ENCODE results near the gene YY1AP1. TPM values are rescaled to one million over a fixed set of nuclear protein-coding genes. Genes with fewer than 3 reads are reported as not detected.
"Not testable (repeated sequence)": the region's sequence is repeated elsewhere in the genome, so short reads cannot be mapped to it uniquely, and the experiment has no call there.

The YY1AP1 gene, protein sequence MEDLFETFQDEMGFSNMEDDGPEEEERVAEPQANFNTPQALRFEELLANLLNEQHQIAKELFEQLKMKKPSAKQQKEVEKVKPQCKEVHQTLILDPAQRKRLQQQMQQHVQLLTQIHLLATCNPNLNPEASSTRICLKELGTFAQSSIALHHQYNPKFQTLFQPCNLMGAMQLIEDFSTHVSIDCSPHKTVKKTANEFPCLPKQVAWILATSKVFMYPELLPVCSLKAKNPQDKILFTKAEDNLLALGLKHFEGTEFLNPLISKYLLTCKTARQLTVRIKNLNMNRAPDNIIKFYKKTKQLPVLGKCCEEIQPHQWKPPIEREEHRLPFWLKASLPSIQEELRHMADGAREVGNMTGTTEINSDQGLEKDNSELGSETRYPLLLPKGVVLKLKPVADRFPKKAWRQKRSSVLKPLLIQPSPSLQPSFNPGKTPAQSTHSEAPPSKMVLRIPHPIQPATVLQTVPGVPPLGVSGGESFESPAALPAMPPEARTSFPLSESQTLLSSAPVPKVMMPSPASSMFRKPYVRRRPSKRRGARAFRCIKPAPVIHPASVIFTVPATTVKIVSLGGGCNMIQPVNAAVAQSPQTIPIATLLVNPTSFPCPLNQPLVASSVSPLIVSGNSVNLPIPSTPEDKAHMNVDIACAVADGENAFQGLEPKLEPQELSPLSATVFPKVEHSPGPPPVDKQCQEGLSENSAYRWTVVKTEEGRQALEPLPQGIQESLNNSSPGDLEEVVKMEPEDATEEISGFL
- 10 to 100 TPM; 66.8 to 67.0 TPM for total RNA-seq

GRCh38 chr1:155688324-155689080 lies at the start of gene YY1AP1:
Gene YY1AP1 (minus strand): TSS chr1:155688774. CDS start chr1:155680436, 8,338 bp downstream.
- H3K4me1 Mint-ChIP-seq: peaks cover 62% of the 10 kb centered on the region
- peak; percentile 91 for DNase-seq
- H3K4me3 Mint-ChIP-seq: peak within 1 kb of the TSS; percentile 97
- peaks cover 61% of the 10 kb centered on the region for H3K36me3 Mint-ChIP-seq
- H3K27ac Mint-ChIP-seq: peak within 1 kb of the TSS; percentile 97
- H3K9me3 Mint-ChIP-seq: no peaks in the 10 kb centered on the region
- H3K27me3 Mint-ChIP-seq: no peaks in the 10 kb centered on the region

DNA sequence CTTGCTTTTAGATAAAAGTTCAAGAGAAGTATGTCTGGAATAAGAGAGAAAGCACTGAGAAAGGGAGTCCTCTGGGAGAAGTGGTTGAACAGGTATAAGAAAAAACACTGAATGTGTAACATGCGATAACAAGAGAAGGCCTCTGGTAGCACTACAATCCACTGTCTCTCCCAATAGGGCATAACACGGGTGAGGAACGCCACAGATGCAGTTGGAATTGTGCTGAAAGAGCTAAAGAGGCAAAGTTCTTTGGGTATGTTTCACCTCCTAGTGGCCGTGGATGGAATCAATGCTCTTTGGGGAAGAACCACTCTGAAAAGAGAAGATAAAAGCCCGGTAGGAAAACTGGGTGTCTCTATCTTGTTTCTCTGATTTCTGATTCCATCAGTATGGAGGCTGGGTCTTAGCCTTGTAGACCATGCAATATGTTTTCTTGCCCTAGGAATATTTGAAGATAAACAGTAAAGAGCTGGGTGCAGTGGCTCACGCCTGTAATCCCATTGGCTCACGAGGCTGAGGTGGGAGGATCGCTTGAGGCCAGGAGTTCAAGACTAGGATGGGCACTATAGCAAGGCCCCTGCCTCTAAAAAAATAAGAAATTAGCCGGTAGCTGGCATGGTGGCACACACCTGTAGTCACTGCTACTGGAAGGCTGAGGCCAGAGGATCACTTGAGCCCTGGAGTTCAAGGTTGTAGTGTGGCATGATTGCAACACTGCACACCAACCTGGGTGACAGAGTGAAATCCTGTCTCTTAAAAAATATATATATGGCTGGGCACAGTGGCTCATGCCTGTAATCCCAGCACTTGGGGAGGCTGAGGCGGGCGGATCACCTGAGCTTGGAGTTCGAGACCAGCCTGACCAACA lies 40.7 kb upstream of the YY1AP1 start:
- Mint-ChIP-seq H3K36me3 (peaks cover 10% of the 10 kb centered on the region), H3K4me1 (no peaks in the 10 kb centered on the region), H3K4me3 (no peak overlapping the region), H3K27ac (no peak overlapping the region), H3K27me3 (no peaks in the 10 kb centered on the region), H3K9me3 (no peaks in the 10 kb centered on the region)
- DNase-seq: no peak

- Mint-ChIP-seq H3K9me3 (no peaks in the 10 kb centered on the region), H3K4me3 (no peak overlapping the region), H3K36me3 (peaks cover 12% of the 10 kb centered on the region), H3K27me3 (no peaks in the 10 kb centered on the region), H3K27ac (no peak overlapping the region), H3K4me1 (no peaks in the 10 kb centered on the region)
- DNase-seq: no peak
These were observed 36.6 kb upstream of the YY1AP1 start for GRCh38 chr1:155725142-155725541.

DNA sequence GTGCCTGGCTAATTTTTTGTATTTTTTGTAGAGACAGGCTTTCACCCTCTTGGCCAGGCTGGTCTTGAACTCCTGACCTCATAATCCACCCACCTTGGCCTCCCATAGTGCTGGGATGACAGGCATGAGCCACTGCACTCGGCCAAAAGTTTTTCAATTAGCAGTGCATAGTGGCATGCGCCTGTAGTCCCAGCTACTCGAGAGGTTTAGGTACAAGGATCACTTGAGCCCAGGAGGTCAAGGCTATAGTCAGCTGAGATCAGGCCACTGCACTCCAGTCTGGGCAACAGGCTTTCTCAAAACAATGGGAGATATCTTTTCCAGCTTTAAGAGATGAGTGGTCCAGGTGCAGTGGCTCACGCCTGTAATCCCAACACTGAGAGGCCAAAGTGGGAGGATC lies 31.1 kb upstream of the YY1AP1 start:
- Mint-ChIP-seq H3K4me1 (peaks cover 7% of the 10 kb centered on the region), H3K36me3 (peaks cover 12% of the 10 kb centered on the region), H3K27me3 (no peaks in the 10 kb centered on the region), H3K27ac (no peak overlapping the region), H3K4me3 (no peak overlapping the region), H3K9me3 (no peaks in the 10 kb centered on the region)
- no peak for DNase-seq

GRCh38 chr1:155718524-155719115 lies 30.0 kb upstream of the YY1AP1 start:
- not testable (repeated sequence) for H3K27ac Mint-ChIP-seq, H3K9me3 Mint-ChIP-seq, H3K4me1 Mint-ChIP-seq, H3K4me3 Mint-ChIP-seq, H3K27me3 Mint-ChIP-seq, DNase-seq
- peaks cover 14% of the 10 kb centered on the region for H3K36me3 Mint-ChIP-seq

DNA sequence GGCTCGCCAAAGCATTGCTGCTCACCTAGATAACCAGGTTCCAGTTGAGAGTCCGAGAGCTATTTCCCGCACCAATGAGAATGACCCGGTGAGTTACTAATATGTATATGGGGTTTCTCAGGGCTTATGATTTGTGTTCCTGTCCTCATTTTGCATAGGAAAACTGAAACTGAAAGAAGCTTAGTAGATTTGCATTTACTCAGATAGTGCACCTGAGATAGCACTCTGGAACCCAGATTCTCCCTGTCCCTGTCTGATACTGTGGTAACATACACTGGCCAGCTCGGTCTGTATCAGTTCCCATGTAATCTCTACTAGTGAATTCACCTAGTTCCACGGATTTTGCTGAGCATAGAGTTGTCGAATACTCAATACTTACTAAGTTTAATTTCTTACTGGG lies 28.5 kb upstream of the YY1AP1 start:
- peaks cover 7% of the 10 kb centered on the region for H3K4me1 Mint-ChIP-seq
- no peak overlapping the region for H3K4me3 Mint-ChIP-seq
- no peaks in the 10 kb centered on the region for H3K9me3 Mint-ChIP-seq
- no peak for DNase-seq
- no peaks in the 10 kb centered on the region for H3K27me3 Mint-ChIP-seq
- H3K27ac Mint-ChIP-seq: no peak overlapping the region
- H3K36me3 Mint-ChIP-seq: peaks cover 14% of the 10 kb centered on the region

DNA sequence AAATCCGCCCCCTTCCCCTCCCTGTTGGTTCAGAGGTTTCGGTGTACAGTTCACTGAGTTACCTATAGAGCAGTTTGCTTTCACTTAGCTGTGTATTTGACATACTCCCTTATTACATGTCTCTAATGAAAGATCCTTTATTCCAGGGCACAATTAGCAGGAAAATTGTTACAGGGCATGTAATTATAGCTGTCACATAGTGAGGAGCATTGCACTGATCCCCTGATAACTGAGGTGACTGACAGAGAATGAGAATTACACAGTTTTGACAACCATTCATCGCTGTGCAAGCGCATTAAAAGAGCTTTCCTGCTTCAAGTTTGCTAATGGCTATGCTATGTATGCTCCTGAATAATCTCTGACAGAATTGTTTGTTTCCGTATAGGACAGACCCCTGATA lies 27.2 kb upstream of the YY1AP1 start:
- Mint-ChIP-seq H3K36me3 (peaks cover 15% of the 10 kb centered on the region), H3K4me1 (peaks cover 7% of the 10 kb centered on the region), H3K27me3 (no peaks in the 10 kb centered on the region), H3K9me3 (no peaks in the 10 kb centered on the region), H3K27ac (no peak overlapping the region), H3K4me3 (no peak overlapping the region)
- no peak for DNase-seq

- not testable (repeated sequence) for H3K27me3 Mint-ChIP-seq, H3K4me1 Mint-ChIP-seq, H3K4me3 Mint-ChIP-seq, H3K9me3 Mint-ChIP-seq, H3K27ac Mint-ChIP-seq, DNase-seq
- peaks cover 14% of the 10 kb centered on the region for H3K36me3 Mint-ChIP-seq
These were observed 26.5 kb upstream of the YY1AP1 start for GRCh38 chr1:155715056-155715455.

- Mint-ChIP-seq H3K9me3 (no peaks in the 10 kb centered on the region), H3K27ac (no peak overlapping the region), H3K27me3 (no peaks in the 10 kb centered on the region), H3K4me1 (peaks cover 9% of the 10 kb centered on the region), H3K4me3 (no peak overlapping the region), H3K36me3 (peaks cover 16% of the 10 kb centered on the region)
- DNase-seq: no peak
These were observed 24.5 kb upstream of the YY1AP1 start for GRCh38 chr1:155713075-155713474.

DNA sequence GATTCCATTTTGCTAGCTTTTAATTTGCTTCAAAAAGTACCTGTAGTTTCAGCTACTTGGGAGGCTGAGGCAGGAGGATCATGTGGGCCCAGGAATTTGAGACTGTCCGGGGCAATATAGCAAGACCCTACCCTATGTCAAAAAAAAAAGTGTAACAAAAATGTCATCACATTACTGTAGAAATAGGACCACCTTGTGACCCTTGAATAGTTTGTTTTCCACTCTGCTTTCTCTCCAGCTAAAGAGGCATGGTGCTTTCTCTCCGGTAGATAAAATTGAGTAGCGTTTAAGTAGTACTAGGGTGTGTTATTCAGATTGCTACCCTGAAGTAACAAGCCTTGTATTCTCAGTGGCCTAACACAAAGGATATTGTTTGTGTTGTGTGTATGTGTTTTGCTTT lies 24.1 kb upstream of the YY1AP1 start:
- peaks cover 13% of the 10 kb centered on the region for H3K4me1 Mint-ChIP-seq
- not testable (repeated sequence) for H3K27ac Mint-ChIP-seq, DNase-seq

GRCh38 chr1:155711457-155711856 lies 22.9 kb upstream of the YY1AP1 start:
- not testable (repeated sequence) for H3K4me1 Mint-ChIP-seq, H3K4me3 Mint-ChIP-seq, H3K27ac Mint-ChIP-seq, DNase-seq, H3K27me3 Mint-ChIP-seq, H3K9me3 Mint-ChIP-seq
- H3K36me3 Mint-ChIP-seq: peaks cover 19% of the 10 kb centered on the region

More for the DNA sequence above, 24.1 kb upstream of the YY1AP1 start:
- peaks cover 17% of the 10 kb centered on the region for H3K36me3 Mint-ChIP-seq
- H3K27me3 Mint-ChIP-seq, H3K9me3 Mint-ChIP-seq, H3K4me3 Mint-ChIP-seq: not testable (repeated sequence)

GRCh38 chr1:155709391-155709790 lies 20.8 kb upstream of the YY1AP1 start:
- no peaks in the 10 kb centered on the region for H3K27me3 Mint-ChIP-seq
- H3K36me3 Mint-ChIP-seq: peaks cover 18% of the 10 kb centered on the region
- no peak overlapping the region for H3K4me3 Mint-ChIP-seq
- peaks cover 10% of the 10 kb centered on the region for H3K4me1 Mint-ChIP-seq
- H3K9me3 Mint-ChIP-seq: no peaks in the 10 kb centered on the region
- H3K27ac Mint-ChIP-seq: no peak overlapping the region
- no peak for DNase-seq

GRCh38 chr1:155706139-155706538 lies 17.6 kb upstream of the YY1AP1 start:
- no peak overlapping the region for H3K4me3 Mint-ChIP-seq
- no peaks in the 10 kb centered on the region for H3K27me3 Mint-ChIP-seq
- no peaks in the 10 kb centered on the region for H3K9me3 Mint-ChIP-seq
- H3K4me1 Mint-ChIP-seq: peaks cover 15% of the 10 kb centered on the region
- H3K27ac Mint-ChIP-seq: no peak overlapping the region
- no peak for DNase-seq
- H3K36me3 Mint-ChIP-seq: peaks cover 18% of the 10 kb centered on the region

DNA sequence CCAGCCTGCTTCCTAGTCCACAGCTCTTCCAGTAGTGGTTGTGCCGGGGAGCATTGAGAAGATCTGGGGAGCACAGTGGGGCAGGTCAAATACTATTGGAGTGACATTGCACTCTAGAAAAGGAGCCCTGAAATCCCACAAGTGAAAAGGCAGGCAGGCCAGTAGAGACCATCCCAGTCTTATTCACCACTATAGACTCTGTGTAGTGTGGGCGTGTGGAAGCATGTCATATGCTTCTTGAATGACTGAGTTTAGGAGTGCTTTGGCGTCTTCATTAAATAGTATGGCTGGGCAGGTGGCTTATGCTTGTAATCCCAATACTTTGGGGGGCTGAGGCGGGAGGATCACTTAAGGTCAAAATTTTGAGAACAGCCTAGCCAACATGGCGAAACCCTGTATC lies 15.8 kb upstream of the YY1AP1 start:
- H3K4me1 Mint-ChIP-seq: peaks cover 15% of the 10 kb centered on the region
- H3K9me3 Mint-ChIP-seq, H3K27me3 Mint-ChIP-seq, H3K27ac Mint-ChIP-seq, H3K4me3 Mint-ChIP-seq, DNase-seq: not testable (repeated sequence)
- H3K36me3 Mint-ChIP-seq: peaks cover 21% of the 10 kb centered on the region
